ENCODE results near the gene KASH5.

Gene KASH5

GRCh38 chr19:49461656-49462055 lies 73.6 kb downstream of the KASH5 start:
- DNase-seq: no peak

GRCh38 chr19:49462492-49462891 lies 74.4 kb downstream of the KASH5 start:
- DNase-seq: no peak

GRCh38 chr19:49463960-49464740 lies 76.1 kb downstream of the KASH5 start:
- no peak for DNase-seq

- DNase-seq: no peak
Measured at GRCh38 chr19:49465371-49465770, 77.3 kb downstream of the KASH5 start.
